ENCODE data around the gene GFRA1.

DNA sequence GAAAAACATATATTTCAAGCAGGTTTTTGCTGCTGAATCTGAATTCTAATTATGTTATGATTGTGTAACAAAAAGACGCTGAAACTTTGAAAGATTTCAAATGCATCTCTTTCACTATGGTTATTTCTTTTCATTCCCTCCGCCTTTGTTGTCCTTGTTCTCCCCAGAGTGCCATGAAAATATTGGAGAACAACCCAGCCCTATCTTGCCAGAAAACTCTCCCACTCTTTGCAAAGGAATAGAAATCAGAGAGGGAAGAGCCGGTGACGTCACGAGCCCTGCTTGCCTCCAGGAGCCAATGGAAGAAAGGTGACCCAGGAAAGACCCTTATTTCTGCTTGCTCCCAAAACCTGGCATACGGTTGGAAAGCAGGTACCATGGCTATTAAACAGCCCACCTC is 3.4 kb downstream of the GFRA1 start:
- TF ChIP-seq, protein P1, sequence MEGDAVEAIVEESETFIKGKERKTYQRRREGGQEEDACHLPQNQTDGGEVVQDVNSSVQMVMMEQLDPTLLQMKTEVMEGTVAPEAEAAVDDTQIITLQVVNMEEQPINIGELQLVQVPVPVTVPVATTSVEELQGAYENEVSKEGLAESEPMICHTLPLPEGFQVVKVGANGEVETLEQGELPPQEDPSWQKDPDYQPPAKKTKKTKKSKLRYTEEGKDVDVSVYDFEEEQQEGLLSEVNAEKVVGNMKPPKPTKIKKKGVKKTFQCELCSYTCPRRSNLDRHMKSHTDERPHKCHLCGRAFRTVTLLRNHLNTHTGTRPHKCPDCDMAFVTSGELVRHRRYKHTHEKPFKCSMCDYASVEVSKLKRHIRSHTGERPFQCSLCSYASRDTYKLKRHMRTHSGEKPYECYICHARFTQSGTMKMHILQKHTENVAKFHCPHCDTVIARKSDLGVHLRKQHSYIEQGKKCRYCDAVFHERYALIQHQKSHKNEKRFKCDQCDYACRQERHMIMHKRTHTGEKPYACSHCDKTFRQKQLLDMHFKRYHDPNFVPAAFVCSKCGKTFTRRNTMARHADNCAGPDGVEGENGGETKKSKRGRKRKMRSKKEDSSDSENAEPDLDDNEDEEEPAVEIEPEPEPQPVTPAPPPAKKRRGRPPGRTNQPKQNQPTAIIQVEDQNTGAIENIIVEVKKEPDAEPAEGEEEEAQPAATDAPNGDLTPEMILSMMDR (IDR thresholded peaks at IDR 0.05): no peak
- no peak for TF ChIP-seq POLR2A (IDR thresholded peaks at IDR 0.05)
